ENCODE data around the gene CDHR5. TPM values are rescaled to one million over a fixed set of nuclear protein-coding genes. Genes with fewer than 3 reads are reported as not detected.

The CDHR5 gene
- total and polyA plus RNA-seq, 10 donors, result 0.02 to 0.16 (median 0.03) TPM; not detected in 7

GRCh38 chr11:637593-638521 lies 13.1 kb upstream of the CDHR5 start:
- Histone ChIP-seq H3K27ac (no peak overlapping the region), H3K4me1 (peaks cover 12 to 64% (median 41%) of the 10 kb centered on the region in 6 donors), H3K4me3 (peak overlapping the region in 6 of 8 donors; percentile 14 to 55 (median 21)), H3K36me3 (peaks cover 0 to 15% (median 0%) of the 10 kb centered on the region in 6 donors), H3K9me3 (no peaks in the 10 kb centered on the region), H3K27me3 (replicated peaks in 1 of 7) (peaks cover 0 to 57% (median 47%) of the 10 kb centered on the region in 7 donors)
- WGBS, 5 donors, result 33 to 51% (median 36%) methylated on average over 36 to 55 of the region's 55 CpGs
- no peak for DNase-seq
- intact Hi-C loops (cut with DNase I; ENCODE audit: low total_unique reads), result no loop called here
- TF ChIP-seq POLR2AphosphoS5 (IDR thresholded peaks at IDR 0.05) (peak in 1 of 3 donors; percentile 26), CTCF (IDR thresholded peaks at IDR 0.05 in 8 of 11, conservative IDR thresholded peaks at IDR 0.05 in 3 of 11) (no peak), POLR2A (IDR thresholded peaks at IDR 0.05) (no peak)

DNA sequence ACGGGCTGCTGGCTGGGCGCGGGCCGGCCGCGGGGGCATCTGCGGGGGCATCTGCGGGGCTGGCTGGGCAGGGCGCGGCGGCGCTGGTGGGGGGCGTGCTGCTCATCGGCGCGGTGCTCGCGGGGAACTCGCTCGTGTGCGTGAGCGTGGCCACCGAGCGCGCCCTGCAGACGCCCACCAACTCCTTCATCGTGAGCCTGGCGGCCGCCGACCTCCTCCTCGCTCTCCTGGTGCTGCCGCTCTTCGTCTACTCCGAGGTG lies 12.5 kb upstream of the CDHR5 start:
- intact Hi-C loops (cut with DNase I; ENCODE audit: low total_unique reads), result no loop called here
- peaks cover 0 to 15% (median 0%) of the 10 kb centered on the region in 6 donors for H3K36me3 ChIP-seq
- H3K27ac ChIP-seq, result no peak overlapping the region
- H3K4me1 ChIP-seq, result peaks cover 12 to 63% (median 41%) of the 10 kb centered on the region in 6 donors
- peaks cover 0 to 57% (median 47%) of the 10 kb centered on the region in 7 donors for H3K27me3 ChIP-seq (replicated peaks in 1 of 7)
- H3K9me3 ChIP-seq, result no peaks in the 10 kb centered on the region
- H3K4me3 ChIP-seq, result peak overlapping the region in 6 of 8 donors; percentile 14 to 55 (median 21)
- WGBS, 5 donors, result 3 to 12% (median 4%) methylated on average over 21 to 34 of the region's 34 CpGs
- TF ChIP-seq POLR2AphosphoS5 (IDR thresholded peaks at IDR 0.05) (no peak), CTCF (IDR thresholded peaks at IDR 0.05 in 8 of 11, conservative IDR thresholded peaks at IDR 0.05 in 3 of 11) (no peak), POLR2A (IDR thresholded peaks at IDR 0.05) (no peak)
- no peak for DNase-seq

GRCh38 chr11:636511-637332 lies 12.0 kb upstream of the CDHR5 start, which contains the start of gene DRD4:
DRD4 (plus strand) TSS chr11:637269; CDS start chr11:637305, 36 bp downstream.
- peaks cover 0 to 57% (median 47%) of the 10 kb centered on the region in 7 donors for H3K27me3 ChIP-seq (replicated peaks in 1 of 7)

GRCh38 chr11:635945-636510 lies 11.3 kb upstream of the CDHR5 start:
- Histone ChIP-seq H3K27ac (no peak overlapping the region), H3K4me3 (no peak overlapping the region), H3K36me3 (peaks cover 0 to 5% (median 0%) of the 10 kb centered on the region in 6 donors), H3K27me3 (replicated peaks in 1 of 7) (peaks cover 0 to 57% (median 47%) of the 10 kb centered on the region in 7 donors), H3K9me3 (no peaks in the 10 kb centered on the region), H3K4me1 (peaks cover 12 to 51% (median 40%) of the 10 kb centered on the region in 6 donors)
- no peak for DNase-seq
- WGBS, 5 donors, result 74 to 84% (median 76%) methylated on average over 18 to 22 of the region's 22 CpGs
- TF ChIP-seq POLR2A (IDR thresholded peaks at IDR 0.05) (no peak), POLR2AphosphoS5 (IDR thresholded peaks at IDR 0.05) (no peak), CTCF (IDR thresholded peaks at IDR 0.05 in 8 of 11, conservative IDR thresholded peaks at IDR 0.05 in 3 of 11) (no peak)
- intact Hi-C loops (cut with DNase I; ENCODE audit: low total_unique reads), result no loop called here

More at GRCh38 chr11:636511-637332, 12.0 kb upstream of the CDHR5 start, which contains the start of gene DRD4:
- Histone ChIP-seq H3K36me3 (peaks cover 0 to 11% (median 0%) of the 10 kb centered on the region in 6 donors), H3K27ac (no peak within 1 kb of the TSS), H3K4me3 (peak within 1 kb of the TSS in 6 of 8 donors; percentile 14 to 55 (median 21)), H3K9me3 (no peaks in the 10 kb centered on the region), H3K4me1 (peaks cover 12 to 57% (median 41%) of the 10 kb centered on the region in 6 donors)
- intact Hi-C loops (cut with DNase I; ENCODE audit: low total_unique reads), result no loop called here
- TF ChIP-seq POLR2AphosphoS5 (IDR thresholded peaks at IDR 0.05), result no peak
- WGBS, 5 donors, result 14 to 36% (median 18%) methylated on average over 32 to 100 of the region's 100 CpGs
- no peak for DNase-seq
